BE2C (cell line): ENCODE data around the gene KLHDC7A.
"Not testable (repeated sequence)": the region's sequence is repeated elsewhere in the genome, so short reads cannot be mapped to it uniquely, and the experiment has no call there.

Experiments used
- DNase-seq: peaks from one replicate; pipeline ENCODE4 v3.0.0-alpha.2; 2020
- H3K27me3 ChIP-seq: fragments of 250-450 bp; sonication (Bioruptor Pico); 2 replicates; pipeline ENCODE4 v1.5.1; 2020; ENCODE audit warnings: mild to moderate bottlenecking
- H3K36me3 ChIP-seq: fragments of 250-450 bp; sonication (Bioruptor Pico); 2 replicates; pipeline ENCODE4 v1.5.1; 2020; ENCODE audit warnings: mild to moderate bottlenecking
- H3K4me1 ChIP-seq: fragments of 250-450 bp; sonication (Bioruptor Pico); 2 replicates; pipeline ENCODE4 v1.5.1; 2020
- H3K4me3 ChIP-seq: 2 replicates; pipeline ENCODE4 v1.5.1; 2011; ENCODE audit warnings: low read depth, low read length
- H3K9me3 ChIP-seq: fragments of 250-450 bp; sonication (Bioruptor Pico); 2 replicates; pipeline ENCODE4 v1.5.1; 2020
- CTCF ChIP-seq: IDR thresholded peaks from 2 replicates; pipeline ENCODE4 v1.5.1; 2012; ENCODE audit warnings: mild to moderate bottlenecking, low read depth, low read length

Gene KLHDC7A

GRCh38 chr1:18446751-18447150 is 34.0 kb upstream of the KLHDC7A start:
- Histone ChIP-seq H3K27me3 (no peaks in the 10 kb centered on the region), H3K9me3 (no peaks in the 10 kb centered on the region), H3K4me1 (no peaks in the 10 kb centered on the region), H3K4me3 (no peak overlapping the region), H3K36me3 (no peaks in the 10 kb centered on the region)
- no peak for DNase-seq
- no peak for TF ChIP-seq CTCF

- Histone ChIP-seq H3K4me1 (no peaks in the 10 kb centered on the region), H3K9me3 (no peaks in the 10 kb centered on the region), H3K27me3 (no peaks in the 10 kb centered on the region), H3K4me3 (no peak overlapping the region), H3K36me3 (no peaks in the 10 kb centered on the region)
- no peak for DNase-seq
- TF ChIP-seq CTCF, result no peak
Measured at GRCh38 chr1:18447509-18448220, 33.1 kb upstream of the KLHDC7A start.

- H3K27me3 ChIP-seq, result no peaks in the 10 kb centered on the region
- H3K9me3 ChIP-seq, result no peaks in the 10 kb centered on the region
- no peak for TF ChIP-seq CTCF
- H3K4me3 ChIP-seq, result no peak overlapping the region
- H3K4me1 ChIP-seq, result no peaks in the 10 kb centered on the region
- H3K36me3 ChIP-seq, result no peaks in the 10 kb centered on the region
- no peak for DNase-seq
Measured at GRCh38 chr1:18448889-18449288, 31.8 kb upstream of the KLHDC7A start.

- no peaks in the 10 kb centered on the region for H3K36me3 ChIP-seq
- H3K9me3 ChIP-seq, result no peaks in the 10 kb centered on the region
- H3K4me3 ChIP-seq, result no peak overlapping the region
- DNase-seq, result peak; percentile 41
- TF ChIP-seq CTCF, result no peak
- no peaks in the 10 kb centered on the region for H3K4me1 ChIP-seq
- H3K27me3 ChIP-seq, result no peaks in the 10 kb centered on the region
Measured at GRCh38 chr1:18452550-18452949, 28.2 kb upstream of the KLHDC7A start.

GRCh38 chr1:18458133-18459092 is 22.3 kb upstream of the KLHDC7A start:
- H3K4me3 ChIP-seq, result no peak overlapping the region
- no peaks in the 10 kb centered on the region for H3K27me3 ChIP-seq
- DNase-seq, result no peak
- no peak for TF ChIP-seq CTCF
- H3K36me3 ChIP-seq, result no peaks in the 10 kb centered on the region
- H3K4me1 ChIP-seq, result no peaks in the 10 kb centered on the region
- H3K9me3 ChIP-seq, result no peaks in the 10 kb centered on the region

- H3K36me3 ChIP-seq, result no peaks in the 10 kb centered on the region
- H3K9me3 ChIP-seq, result no peaks in the 10 kb centered on the region
- H3K4me1 ChIP-seq, result no peaks in the 10 kb centered on the region
- DNase-seq, result no peak
- H3K27me3 ChIP-seq, result no peaks in the 10 kb centered on the region
- no peak for TF ChIP-seq CTCF
- no peak overlapping the region for H3K4me3 ChIP-seq
Measured at GRCh38 chr1:18461656-18462055, 19.1 kb upstream of the KLHDC7A start.

GRCh38 chr1:18462517-18462916 is 18.2 kb upstream of the KLHDC7A start:
- not testable (repeated sequence) for H3K9me3 ChIP-seq

More at GRCh38 chr1:18462517-18462916, 18.2 kb upstream of the KLHDC7A start:
- H3K4me1 ChIP-seq, H3K4me3 ChIP-seq, H3K27me3 ChIP-seq, DNase-seq, H3K36me3 ChIP-seq: not testable (repeated sequence)
